HepG2 (cell line): ENCODE results near the gene PPFIA2. TPM values are rescaled to one million over a fixed set of nuclear protein-coding genes. Genes with fewer than 3 reads are reported as not detected.

ENCODE experiments used
- ATAC-seq: fragments of 200-7000 bp; cut with Tn5 transposase; 3 replicates; pipeline ENCODE4 v1.9.1; 2020; ENCODE audit warnings: mild to moderate bottlenecking, moderate library complexity
- BruUV-seq: library from RNA; stranded (reverse); fragments of 400-500 nt; replicated peaks from 2 replicates; lab custom pipeline; 2021; lab: Mats Ljungman, UMichigan
- CTCF ChIA-PET: fragments of 300-600 bp; formaldehyde crosslinking; extraction: SDS; loops from one replicate; lab custom pipeline; 2021; ENCODE audit warnings: low total read pairs, inconsistent platforms, low intra/inter-chr PET ratio; lab: Yijun Ruan, JAX
- POLR2A ChIA-PET: fragments of 350-600 bp; sonication (Branson Sonifier 250); formaldehyde crosslinking; loops from one replicate; lab custom pipeline; 2020; ENCODE audit warnings: antibody characterized with exemption, inconsistent platforms; lab: Yijun Ruan, JAX
- DNase-seq: peaks from one replicate; pipeline ENCODE4 v3.0.0-alpha.2; 2015; ENCODE audit warnings: low spot score
- FAIRE-seq: peaks from 3 replicates; lab custom pipeline; 2011; peaks lifted over from hg19 to GRCh38; lab: Jason Lieb, UNC
- H2AFZ ChIP-seq: one replicate; pipeline ENCODE4 v1.6.1; 2011; ENCODE audit warnings: low read length, inconsistent platforms
- H3K27ac ChIP-seq: fragments of 300-600 bp; 3 replicates; pipeline ENCODE4 v1.8.0; 2011; ENCODE audit warnings: mixed run types, mild to moderate bottlenecking, mixed read lengths, low read length, inconsistent platforms; ENCODE audit not compliant: insufficient read depth; ENCODE audit errors: extremely low read length
- H3K27me3 ChIP-seq, 2 experiments: fragments of 200-600 bp in 1 of 2; 2 replicates in 1 of 2; 3 replicates in 1 of 2; pipeline versions ENCODE4 v1.6.0 to v1.8.0; 2011; ENCODE audit warnings: low read length in 2 of 2, mild to moderate bottlenecking in 2 of 2, moderate library complexity in 2 of 2, inconsistent platforms in 1 of 2; ENCODE audit not compliant: insufficient read depth in 2 of 2, control insufficient read depth in 1 of 2
- H3K36me3 ChIP-seq, 2 experiments: fragments of 200-600 bp in 1 of 2; replicated peaks in 1 of 2; 2 replicates in 1 of 2; 3 replicates in 1 of 2; pipeline versions ENCODE4 v1.5.1 to v1.8.0; 2011; ENCODE audit warnings: low read length in 2 of 2, inconsistent platforms in 1 of 2; ENCODE audit not compliant: insufficient read depth in 2 of 2, control insufficient read depth in 1 of 2
- H3K4me1 ChIP-seq: 2 replicates; pipeline ENCODE4 v1.5.1; 2012; ENCODE audit warnings: low read length, inconsistent platforms; ENCODE audit not compliant: insufficient read depth
- H3K4me2 ChIP-seq: 2 replicates; pipeline ENCODE4 v1.6.0; 2011; ENCODE audit warnings: low read depth, low read length, inconsistent platforms
- H3K4me3 ChIP-seq, 3 experiments: fragments of 200-600 bp in 1 of 3; sonication (generic), shearing (Covaris generic) in 1 of 3; replicated peaks in 1 of 3; 2 replicates each; pipeline ENCODE4 v1.5.1; 2011 to 2016; ENCODE audit warnings: low read length in 3 of 3, inconsistent platforms in 2 of 3, low read depth in 2 of 3, mild to moderate bottlenecking in 2 of 3, control low read depth in 1 of 3, mixed read lengths in 1 of 3; ENCODE audit not compliant: insufficient read depth in 1 of 3
- H3K79me2 ChIP-seq: one replicate; pipeline ENCODE4 v1.6.1; 2011; ENCODE audit warnings: low read length, inconsistent platforms; ENCODE audit not compliant: insufficient read depth
- H3K9ac ChIP-seq: 2 replicates; pipeline ENCODE4 v1.6.0; 2011; ENCODE audit warnings: mild to moderate bottlenecking, low read depth, low read length, inconsistent platforms; ENCODE audit not compliant: insufficient read depth
- H3K9me3 ChIP-seq: 2 replicates; pipeline ENCODE4 v1.5.1; 2012; ENCODE audit warnings: mild to moderate bottlenecking, low read length
- H4K20me1 ChIP-seq: 2 replicates; pipeline ENCODE4 v1.6.0; 2011; ENCODE audit warnings: inconsistent platforms, mild to moderate bottlenecking, low read length, moderate library complexity; ENCODE audit not compliant: insufficient read depth
- AGO1 ChIP-seq: fragments of 200-400 bp; formaldehyde crosslinking; IDR thresholded peaks from 2 replicates; pipeline ENCODE4 v1.6.1; 2017; ENCODE audit warnings: mild to moderate bottlenecking, low read depth, low read length, moderate library complexity; ENCODE audit not compliant: poor library complexity, severe bottlenecking
- ATM ChIP-seq: fragments of 450-650 bp; IDR thresholded peaks from 2 replicates; pipeline ENCODE4 v1.7.1; 2017; ENCODE audit warnings: mild to moderate bottlenecking, borderline replicate concordance
- CREB1 ChIP-seq, 2 experiments: fragments of 450-650 bp in 1 of 2; IDR thresholded peaks; 2 replicates each; pipeline ENCODE4 v1.6.1; 2016 to 2017; ENCODE audit warnings: control low read depth in 1 of 2, mild to moderate bottlenecking in 1 of 2, missing compliant biosample characterization in 1 of 2, missing genetic modification characterization in 1 of 2
- FOXP1 ChIP-seq, 2 experiments: fragments of 450-650 bp in 1 of 2; IDR thresholded peaks; 2 replicates each; pipeline ENCODE4 v1.6.1; 2017 to 2018; ENCODE audit warnings: antibody characterized with exemption in 1 of 2
- IKZF1 ChIP-seq: fragments of 450-650 bp; IDR thresholded peaks from 2 replicates; pipeline ENCODE4 v1.7.1; 2016
- IRX3 ChIP-seq: sonication (generic); formaldehyde crosslinking; IDR thresholded peaks from 2 replicates; pipeline ENCODE4 v1.8.1; 2023; ENCODE audit warnings: mild to moderate bottlenecking, low read depth, missing genetic modification reagents, borderline replicate concordance
- JUN ChIP-seq: sonication (generic); formaldehyde crosslinking; IDR thresholded peaks from 2 replicates; pipeline ENCODE4 v1.4.0; 2020; ENCODE audit warnings: mild to moderate bottlenecking, missing genetic modification reagents
- MTA3 ChIP-seq: sonication (generic); formaldehyde crosslinking; IDR thresholded peaks from 2 replicates; pipeline ENCODE4 v1.4.0; 2020; ENCODE audit warnings: missing genetic modification reagents
- NKX3-1 ChIP-seq: sonication (generic); formaldehyde crosslinking; IDR thresholded peaks from 2 replicates; pipeline ENCODE4 v1.5.0; 2020; ENCODE audit warnings: missing genetic modification reagents
- SIN3A ChIP-seq: IDR thresholded peaks from 2 replicates; pipeline ENCODE4 v1.6.1; 2011; ENCODE audit warnings: low read depth, mild to moderate bottlenecking, control low read depth, low read length, borderline replicate concordance
- SOX5 ChIP-seq: IDR thresholded peaks from 2 replicates; pipeline ENCODE4 v1.6.1; 2016; ENCODE audit warnings: borderline replicate concordance
- ZKSCAN5 ChIP-seq: sonication (generic); formaldehyde crosslinking; IDR thresholded peaks from 2 replicates; pipeline ENCODE4 v1.5.1; 2020; ENCODE audit warnings: mild to moderate bottlenecking, missing genetic modification reagents
- ZNF263 ChIP-seq: sonication (generic); formaldehyde crosslinking; IDR thresholded peaks from 2 replicates; pipeline ENCODE4 v1.4.0; 2020; ENCODE audit warnings: missing genetic modification reagents
- ZNF468 ChIP-seq: sonication (generic); formaldehyde crosslinking; IDR thresholded peaks from 2 replicates; pipeline ENCODE4 v1.8.0; 2022; ENCODE audit warnings: mild to moderate bottlenecking, moderate library complexity, missing genetic modification reagents
- ZNF501 ChIP-seq: sonication (generic); formaldehyde crosslinking; IDR thresholded peaks from 2 replicates; pipeline ENCODE4 v1.5.1; 2020; ENCODE audit warnings: mild to moderate bottlenecking, moderate library complexity, missing genetic modification reagents
- ZNF773 ChIP-seq: sonication (generic); formaldehyde crosslinking; IDR thresholded peaks from 2 replicates; pipeline ENCODE4 v1.4.0; 2020; ENCODE audit warnings: missing genetic modification reagents, borderline replicate concordance
- ZSCAN22 ChIP-seq: sonication (generic); formaldehyde crosslinking; IDR thresholded peaks from 2 replicates; pipeline ENCODE4 v1.4.0; 2020; ENCODE audit warnings: mild to moderate bottlenecking, missing genetic modification reagents
- WGBS: methylation state at CpG from one replicate; pipeline ENCODE4 v1.1.6; 2017; ENCODE audit warnings: low lambda C conversion rate; 5-methylcytosine and 5-hydroxymethylcytosine counted together
- in situ Hi-C: cut with HindIII; loops from 2 replicates; pipeline ENCODE4 v1.10.0; 2017; ENCODE audit warnings: low pct_unique_long_range_greater_than_20kb; ENCODE audit not compliant: extremely low pct_ligation_motif_present
- intact Hi-C: fragments of 100-400 bp; cut with micrococcal nuclease; formaldehyde crosslinking; loops from one replicate; pipeline ENCODE4 v1.10.0; 2022; ENCODE audit not compliant: unreplicated experiment
- polyA plus RNA-seq, 8 experiments: library from polyadenylated mRNA; depleted of rRNA in 3 of 8; stranded (reverse) in 7 of 8; unstranded in 1 of 8; fragments of >200 nt; fragmentation: Illumina TruSeq in 4 of 8; extraction: Trizol in 4 of 8; gene quantifications; 2 replicates each; pipeline versions ENCODE4 v1.2.1 to v1.2.3, GENCODE V29; 2011 to 2016; ENCODE audit warnings: low read depth in 4 of 8, missing spikeins in 1 of 8, mixed read lengths in 1 of 8; ENCODE audit not compliant: insufficient read depth in 1 of 8
- total RNA-seq, 5 experiments: library from RNA; depleted of rRNA; stranded (reverse); fragments of >200 nt; fragmentation: Illumina TruSeq; extraction: Trizol; gene quantifications; 2 replicates each; pipeline ENCODE4 v1.2.3, GENCODE V29; 2016; ENCODE audit warnings: low read depth in 1 of 5
- TF ChIP-seq, protein P1 (sequence below): sonication (generic); formaldehyde crosslinking; IDR thresholded peaks from 2 replicates; pipeline ENCODE4 v1.4.0; 2020; ENCODE audit warnings: missing genetic modification reagents, low read depth, mild to moderate bottlenecking, borderline replicate concordance

The PPFIA2 gene
- total and polyA plus RNA-seq, 2 of the 13 experiments (the other 11 are each of a cell fraction or from before 2014, with no cell fraction given), result 0.05 TPM; not detected in 1

DNA sequence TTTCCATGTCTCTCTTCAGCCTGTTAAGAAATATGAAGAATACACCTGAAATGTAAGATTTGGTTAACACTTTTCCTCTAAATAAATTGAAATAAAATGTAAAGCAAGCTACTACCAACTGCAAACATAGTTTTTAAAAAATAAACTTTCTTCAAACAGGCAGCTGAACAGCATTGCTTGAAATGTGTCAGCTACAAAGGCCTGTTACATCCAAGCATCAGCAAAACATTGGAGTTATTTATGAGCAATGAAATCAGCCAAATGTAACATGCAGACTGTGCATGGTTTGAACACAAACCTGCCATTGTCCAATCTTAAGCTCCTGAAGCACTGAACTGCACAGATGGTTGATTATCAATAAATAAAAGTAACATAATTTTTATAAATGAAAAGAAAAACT, 390.0 kb downstream of the PPFIA2 start (continued):
- TF ChIP-seq SOX5 (CRISPR knock-in tag) (no peak), IRX3 (no peak)
- TF ChIP-seq, all 625 proteins: peak for 0

DNA sequence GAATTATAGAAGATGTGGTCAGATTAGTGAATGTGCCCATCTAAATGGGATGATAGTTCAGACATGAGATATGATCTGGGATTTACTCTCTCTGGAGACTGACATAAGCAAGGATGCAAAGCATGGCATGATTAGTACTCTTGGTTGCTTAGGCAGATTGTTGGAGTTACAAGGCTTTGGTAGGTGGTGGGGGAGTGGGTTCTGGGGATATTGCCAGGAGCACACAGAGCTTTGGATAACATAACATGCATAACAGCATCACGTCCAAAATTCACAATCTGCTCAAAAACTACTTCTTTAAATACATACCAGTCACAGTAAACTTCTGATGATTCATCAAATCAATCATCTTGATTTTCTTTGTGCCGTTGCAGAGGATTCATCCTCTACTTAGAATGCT, 393.9 kb downstream of the PPFIA2 start:
- Histone ChIP-seq H3K4me2 (no peak overlapping the region), H3K79me2 (no peaks in the 10 kb centered on the region), H4K20me1 (no peaks in the 10 kb centered on the region), H2AFZ (no peak overlapping the region), H3K27me3 (no peaks in the 10 kb centered on the region), H3K36me3 (no peaks in the 10 kb centered on the region), H3K9ac (no peak overlapping the region), H3K4me3 (no peak overlapping the region), H3K27ac (no peak overlapping the region), H3K4me1 (no peaks in the 10 kb centered on the region), H3K9me3 (no peaks in the 10 kb centered on the region)
- 2% methylated on average over 2 of the region's 2 CpGs for WGBS
- intact Hi-C loops (no loop called here), in situ Hi-C loops (no loop called here)
- ATAC-seq (no peak), DNase-seq (no peak), FAIRE-seq (no peak)
- ChIA-PET CTCF (no interaction called here), POLR2A (no interaction called here)
- no TSS peak for BruUV-seq
- TF ChIP-seq SIN3A, result no peak
- TF ChIP-seq AGO1, result no peak

DNA sequence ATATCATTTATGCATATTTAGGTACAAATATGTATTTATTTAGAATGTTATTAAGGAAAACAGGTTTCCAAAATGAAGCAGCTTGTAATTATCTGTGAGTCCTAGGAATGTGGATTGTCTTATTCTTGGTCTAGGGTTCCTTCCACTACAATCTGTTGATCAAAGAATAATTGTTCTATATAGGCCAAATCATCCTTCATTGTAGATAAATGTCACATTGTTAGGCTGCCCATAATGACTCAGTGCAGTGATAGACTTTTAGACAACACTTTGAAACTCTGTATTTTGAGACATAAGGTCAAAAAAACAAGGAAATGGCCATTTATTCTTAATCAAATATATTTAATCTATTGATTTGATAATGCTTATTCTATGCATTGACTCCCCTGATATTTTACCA, 398.2 kb downstream of the PPFIA2 start:
- no TSS peak for BruUV-seq
- Histone ChIP-seq H2AFZ (no peak overlapping the region), H3K36me3 (no peaks in the 10 kb centered on the region), H3K9ac (no peak overlapping the region), H3K4me2 (no peak overlapping the region), H4K20me1 (no peaks in the 10 kb centered on the region), H3K4me1 (no peaks in the 10 kb centered on the region), H3K4me3 (no peak overlapping the region), H3K79me2 (no peaks in the 10 kb centered on the region), H3K27ac (no peak overlapping the region), H3K9me3 (no peaks in the 10 kb centered on the region), H3K27me3 (no peaks in the 10 kb centered on the region)
- DNase-seq (no peak), ATAC-seq (no peak), FAIRE-seq (no peak)
- CTCF ChIA-PET, result no interaction called here
- POLR2A ChIA-PET, result no interaction called here
- intact Hi-C loops, result no loop called here
- in situ Hi-C loops, result no loop called here
- no peak for TF ChIP-seq MTA3 (CRISPR knock-in tag)
- TF ChIP-seq, protein P1, sequence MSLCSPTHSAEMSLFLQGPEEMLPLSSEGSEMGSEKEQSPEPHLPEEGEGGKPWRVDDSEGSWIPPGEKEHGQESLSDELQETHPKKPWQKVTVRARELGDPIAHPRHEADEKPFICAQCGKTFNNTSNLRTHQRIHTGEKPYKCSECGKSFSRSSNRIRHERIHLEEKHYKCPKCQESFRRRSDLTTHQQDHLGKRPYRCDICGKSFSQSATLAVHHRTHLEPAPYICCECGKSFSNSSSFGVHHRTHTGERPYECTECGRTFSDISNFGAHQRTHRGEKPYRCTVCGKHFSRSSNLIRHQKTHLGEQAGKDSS (CRISPR knock-in tag), result no peak
- TF ChIP-seq CREB1 (IDR thresholded peaks at IDR 0.05), result no peak
- no peak for TF ChIP-seq CREB1 (CRISPR knock-in tag; IDR thresholded peaks at IDR 0.05)
- TF ChIP-seq ZNF773 (CRISPR knock-in tag), result no peak
- no peak for TF ChIP-seq FOXP1 (IDR thresholded peaks at IDR 0.05)
- no peak for TF ChIP-seq FOXP1 (CRISPR knock-in tag; IDR thresholded peaks at IDR 0.05)
- no peak for TF ChIP-seq JUN (CRISPR knock-in tag)
- TF ChIP-seq ZNF263 (CRISPR knock-in tag), result no peak
- TF ChIP-seq ZSCAN22 (CRISPR knock-in tag), result no peak
- no peak for TF ChIP-seq ZKSCAN5 (CRISPR knock-in tag)
- TF ChIP-seq NKX3-1 (CRISPR knock-in tag), result no peak
- TF ChIP-seq IKZF1, result no peak
- no peak for TF ChIP-seq ZNF501 (CRISPR knock-in tag)
- no peak for TF ChIP-seq ATM
- no peak for TF ChIP-seq ZNF468 (CRISPR knock-in tag)
